Activated CD4-positive, alpha-beta T cell treated with anti-CD3 and anti-CD28 coated beads for 24 hours (primary cell): ENCODE data around the gene ZNF697.
A peak's percentile ranks its signal among the peaks of the same experiment; 100 is the strongest.
"Not testable (repeated sequence)": the region's sequence is repeated elsewhere in the genome, so short reads cannot be mapped to it uniquely, and the experiment has no call there.

Experiments
- DNase-seq, 2 donors: peaks; one replicate each; pipeline ENCODE4 v3.0.0-alpha.2; 2020; ENCODE audit warnings: low read depth in 2 of 2

ZNF697 gene

GRCh38 chr1:119647734-119648619 is at the start of gene ZNF697:
TSS of gene ZNF697 (minus strand) at chr1:119648266. CDS start at chr1:119626100, 22,166 bp downstream.
- peak; percentile 9 to 45 for DNase-seq

GRCh38 chr1:119697598-119697997 is 49.5 kb upstream of the ZNF697 start:
- no peak for DNase-seq

- DNase-seq = not testable (repeated sequence)
These were observed 48.8 kb upstream of the ZNF697 start for GRCh38 chr1:119696863-119697262.

- DNase-seq = no peak
These were observed 41.4 kb upstream of the ZNF697 start for GRCh38 chr1:119689511-119689910.

DNA sequence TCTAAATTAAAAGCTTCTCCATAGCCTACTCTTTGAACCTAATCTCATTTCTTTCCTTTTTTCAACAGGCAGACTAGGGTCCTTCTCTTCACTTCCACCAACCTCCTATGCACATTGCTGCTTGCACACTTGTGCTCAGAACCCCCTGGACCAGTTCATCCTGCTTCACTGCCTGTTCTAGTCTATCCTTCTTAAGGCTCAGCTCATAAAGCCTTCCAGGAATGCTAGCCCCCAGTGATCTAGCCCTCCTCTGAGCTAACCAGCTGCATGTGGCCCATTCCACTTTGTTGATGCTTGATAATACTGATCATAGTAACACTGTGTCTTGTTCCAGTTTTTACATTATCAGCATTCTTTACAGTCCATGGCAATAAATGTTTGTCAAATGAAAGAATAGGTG is 40.7 kb upstream of the ZNF697 start:
- no peak for DNase-seq

DNA sequence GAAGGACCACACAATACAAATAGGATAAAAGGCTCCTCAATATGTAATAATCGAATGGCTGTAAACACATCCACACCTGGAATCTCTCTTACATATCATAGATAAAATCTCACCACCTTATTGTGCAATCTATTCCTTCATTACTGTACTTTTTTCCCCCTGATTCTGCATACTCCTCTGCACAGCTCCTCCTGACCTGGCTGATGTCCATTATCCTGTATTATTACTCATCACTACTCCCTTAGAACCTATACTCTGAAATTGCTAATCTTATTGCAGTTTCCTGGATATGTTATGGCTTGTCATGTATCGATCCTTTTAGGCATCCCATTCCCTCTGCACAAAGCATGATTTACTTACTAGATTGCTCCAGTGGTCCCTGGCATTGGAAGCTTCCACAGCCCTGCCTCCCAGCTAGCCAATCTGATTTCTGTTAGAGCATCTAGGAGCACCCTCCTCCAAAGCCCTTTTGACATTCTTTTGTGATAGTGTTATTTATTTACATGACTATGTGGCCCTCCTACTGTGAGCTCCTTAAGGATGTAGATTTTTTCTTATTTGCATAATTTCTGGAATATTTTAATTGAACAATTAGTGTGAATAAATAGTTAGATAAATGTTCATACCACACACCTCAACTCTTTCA is 39.5 kb upstream of the ZNF697 start:
- DNase-seq = no peak

GRCh38 chr1:119686661-119687060 is 38.6 kb upstream of the ZNF697 start:
- no peak for DNase-seq

GRCh38 chr1:119683893-119684292 is 35.8 kb upstream of the ZNF697 start:
- no peak for DNase-seq

DNA sequence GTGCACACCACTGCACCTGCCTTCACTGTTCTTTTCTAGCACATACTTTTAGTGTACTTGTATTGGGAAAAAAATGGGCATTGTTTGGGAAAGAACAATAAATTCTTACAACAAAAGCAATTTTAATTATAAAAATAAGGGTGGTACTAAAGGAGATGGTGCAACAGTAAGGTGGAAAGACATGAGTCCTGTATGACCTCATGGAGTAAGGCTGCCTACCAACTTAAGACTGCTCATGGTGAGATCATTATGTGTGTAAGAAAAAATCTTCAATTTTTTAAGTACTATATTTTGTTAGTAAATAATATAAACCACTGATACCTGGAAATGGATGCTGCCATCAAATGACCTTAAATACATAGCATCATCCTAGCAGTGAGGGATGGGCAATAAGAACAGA is 34.1 kb upstream of the ZNF697 start:
- no peak for DNase-seq

GRCh38 chr1:119681560-119681959 is 33.5 kb upstream of the ZNF697 start:
- DNase-seq = no peak

GRCh38 chr1:119680723-119681122 is 32.7 kb upstream of the ZNF697 start:
- DNase-seq = no peak

DNA sequence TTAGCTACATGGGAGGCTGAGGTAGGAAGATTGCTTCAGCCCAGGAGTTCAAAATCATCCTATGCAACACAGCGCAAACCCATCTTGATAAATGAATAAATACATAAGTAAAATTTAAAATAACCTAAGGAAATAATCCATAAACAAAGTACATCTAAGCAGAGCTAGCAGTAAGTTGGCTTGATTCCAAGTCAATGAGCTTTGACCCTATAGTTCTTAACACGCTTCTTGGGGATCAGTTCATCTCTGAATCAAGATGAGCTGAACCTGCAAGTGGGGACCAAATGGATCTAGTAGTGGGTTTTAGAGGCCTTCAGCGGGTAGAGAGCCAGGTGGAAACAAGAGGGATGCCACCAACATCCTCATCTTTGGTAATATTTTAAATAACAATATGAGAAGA is 32.1 kb upstream of the ZNF697 start:
- DNase-seq = no peak

GRCh38 chr1:119679223-119679622 is 31.2 kb upstream of the ZNF697 start:
- no peak for DNase-seq

GRCh38 chr1:119676571-119677206 is 28.6 kb upstream of the ZNF697 start:
- DNase-seq = no peak

DNA sequence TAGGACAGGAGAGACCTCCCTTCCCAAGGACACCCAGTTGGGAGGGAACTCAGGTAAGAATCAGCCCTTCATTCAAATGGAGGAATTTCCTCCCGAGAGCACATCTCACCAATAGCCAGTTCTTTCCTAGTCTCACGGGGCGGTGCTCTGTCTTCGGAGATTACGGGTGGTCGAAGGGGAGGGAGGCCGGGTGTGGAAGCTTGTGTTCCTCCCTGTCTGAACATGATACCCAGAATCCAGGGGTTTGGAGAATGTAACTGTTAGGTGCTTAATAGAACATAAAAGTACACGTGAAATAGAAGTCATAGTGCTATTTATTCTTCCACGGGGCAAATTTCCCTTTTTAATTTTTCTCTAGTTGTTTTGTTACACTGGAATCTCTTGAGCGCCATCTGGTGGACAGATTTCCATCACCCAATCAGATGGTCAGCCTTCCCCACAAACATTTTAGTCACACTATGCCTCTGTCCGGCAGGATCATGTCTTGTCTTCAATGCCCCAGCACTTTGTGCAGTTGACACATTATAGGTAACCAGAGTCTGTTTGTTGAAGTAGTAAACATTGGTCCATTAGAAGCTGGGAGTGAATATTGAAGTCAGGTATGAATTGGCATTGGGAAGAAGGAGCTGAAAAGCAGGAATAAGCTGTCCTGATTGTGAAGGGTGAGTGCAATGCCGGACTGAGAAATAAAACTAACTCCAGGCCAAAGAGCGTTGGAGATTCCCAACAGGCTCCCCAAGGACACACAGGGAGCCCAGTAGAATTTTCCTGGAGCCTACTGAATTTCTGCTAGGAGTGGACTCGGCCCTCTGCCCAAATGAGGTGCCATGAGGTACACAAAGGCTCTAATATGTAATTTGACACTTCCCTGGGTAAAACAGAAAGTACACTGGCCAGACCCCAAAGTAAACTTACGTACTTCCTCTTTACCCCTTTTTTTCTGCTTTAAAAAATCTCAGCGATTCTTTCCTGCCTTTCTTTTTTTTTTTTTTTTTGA is 27.6 kb upstream of the ZNF697 start:
- DNase-seq = peak; percentile 46 to 52

DNA sequence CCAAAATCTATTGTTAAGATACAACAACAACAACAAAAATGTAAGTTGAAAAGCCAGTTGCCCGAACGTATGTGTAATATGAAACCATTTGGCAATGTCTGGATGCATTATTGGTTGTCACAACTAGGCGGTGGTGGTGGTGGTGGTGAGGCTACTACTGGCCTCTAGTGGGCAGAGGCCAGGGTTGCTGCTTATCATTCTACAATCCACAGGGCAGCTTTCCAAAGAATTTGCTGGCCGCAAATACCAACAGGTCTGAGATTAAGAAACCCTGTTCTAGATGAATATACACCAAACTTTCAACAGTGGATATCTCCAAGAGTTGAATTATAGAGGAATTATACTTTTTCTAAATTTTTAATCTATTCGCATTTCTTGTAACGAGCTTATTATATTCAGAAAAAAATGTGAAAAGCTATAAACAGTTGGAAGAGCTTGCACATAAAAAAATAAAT is 26.8 kb upstream of the ZNF697 start:
- DNase-seq = peak in 1 of 2 donors; percentile 5

GRCh38 chr1:119674111-119674526 is 26.1 kb upstream of the ZNF697 start:
- DNase-seq = no peak

- DNase-seq = no peak
These were observed 25.3 kb upstream of the ZNF697 start for GRCh38 chr1:119673171-119673940.

DNA sequence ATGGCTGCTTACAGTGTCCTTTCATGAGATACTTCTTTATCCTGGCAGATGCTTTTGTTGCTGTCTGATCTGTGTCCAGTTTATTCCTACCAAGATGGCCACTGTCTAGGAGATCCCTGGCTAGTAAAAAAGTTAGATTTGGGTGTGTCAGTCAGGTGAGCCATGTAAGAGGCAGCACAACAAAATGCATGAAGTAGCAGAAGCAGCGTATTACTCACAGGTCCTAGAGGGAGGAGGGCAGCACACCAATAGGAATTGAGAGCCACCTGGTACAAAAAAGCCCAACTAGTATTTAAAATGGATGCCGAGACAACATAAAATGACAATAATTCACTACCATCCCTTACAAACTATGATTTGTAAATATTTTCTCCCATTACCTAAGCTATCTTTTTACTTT is 22.8 kb upstream of the ZNF697 start:
- no peak for DNase-seq

DNA sequence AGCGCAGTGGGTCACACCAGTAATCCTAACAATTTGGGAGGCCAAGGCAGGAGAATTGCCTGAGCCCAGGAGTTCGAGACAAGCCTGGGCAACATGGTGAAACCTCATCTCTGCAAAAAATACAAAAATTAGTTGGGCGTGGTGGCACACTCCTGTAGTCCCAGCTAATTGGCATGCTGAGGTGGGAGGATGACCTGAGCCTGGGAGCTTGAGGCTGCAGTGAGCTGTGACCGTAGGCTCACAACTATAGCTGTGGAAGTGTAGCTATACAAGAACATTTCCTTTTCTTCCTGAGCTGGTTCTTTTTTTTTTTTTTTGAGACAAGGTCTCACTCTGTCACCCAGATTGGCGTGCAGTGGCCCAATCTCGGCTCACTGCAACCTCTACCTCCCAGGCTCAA is 19.1 kb upstream of the ZNF697 start:
- no peak for DNase-seq

DNA sequence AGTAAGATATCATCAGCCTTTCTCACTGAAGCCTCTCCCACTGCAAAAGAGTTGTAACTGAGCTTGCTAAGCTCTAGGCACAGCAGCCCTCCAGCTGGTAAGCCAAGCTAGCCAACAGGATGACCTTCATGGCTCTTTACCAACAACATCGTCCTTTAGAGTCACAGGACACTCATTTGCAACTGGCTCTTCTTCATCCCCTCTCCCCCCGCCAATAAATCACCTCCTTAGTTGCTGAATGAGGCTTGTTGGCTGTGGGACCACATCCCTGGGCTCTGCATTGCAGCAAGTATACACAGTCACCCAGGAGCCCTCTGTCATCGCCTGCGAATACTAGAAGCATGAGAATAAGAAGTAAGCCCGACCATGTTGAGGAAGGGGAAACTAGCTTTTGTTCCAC is 16.0 kb upstream of the ZNF697 start:
- DNase-seq = no peak
